Left ventricle myocardium inferior (tissue), 1 donor: ENCODE measurements around the gene SESN1. TPM values are rescaled to one million over a fixed set of nuclear protein-coding genes. Genes with fewer than 3 reads are reported as not detected.

Experiments used
- DNase-seq: peaks from one replicate; pipeline ENCODE4 v3.0.0-alpha.2; 2020
- H3K27ac ChIP-seq: fragments of 200-600 bp; replicated peaks from 2 replicates; pipeline ENCODE4 v1.8.0; 2021
- H3K27me3 ChIP-seq: fragments of 200-600 bp; 2 replicates; pipeline ENCODE4 v1.8.0; 2021; ENCODE audit warnings: low read depth
- H3K36me3 ChIP-seq: fragments of 200-600 bp; 2 replicates; pipeline ENCODE4 v1.8.0; 2021
- H3K4me1 ChIP-seq: fragments of 200-600 bp; 2 replicates; pipeline ENCODE4 v1.8.0; 2021
- H3K4me3 ChIP-seq: fragments of 200-600 bp; 2 replicates; pipeline ENCODE4 v1.8.0; 2021; ENCODE audit warnings: mild to moderate bottlenecking, moderate library complexity
- H3K9me3 ChIP-seq: fragments of 200-600 bp; replicated peaks from 2 replicates; pipeline ENCODE4 v1.8.0; 2021
- intact Hi-C: fragments of 100-400 bp; cut with micrococcal nuclease; formaldehyde crosslinking; loops from one replicate; pipeline ENCODE4 v1.11.0; 2022
- total RNA-seq: library from RNA; stranded (reverse); fragmentation: NEBNext Ultra II Directional; extraction: Animal tissue kit (Norgen Biotek cat#: 25700); gene quantifications from one replicate; pipeline ENCODE4 v1.2.1, GENCODE V29; 2021
- TF ChIP-seq, protein P1 (sequence below): fragments of 200-600 bp; IDR thresholded peaks from 2 replicates; pipeline ENCODE4 v1.8.0; 2021; ENCODE audit warnings: antibody characterized with exemption, mild to moderate bottlenecking, borderline replicate concordance
- donor health status: DM: no; HTN: yes; CAD: no; lungs with severe emphysema.

SESN1 gene
- total RNA-seq, 1 donor from 2014 or later, result 44.1 TPM

DNA sequence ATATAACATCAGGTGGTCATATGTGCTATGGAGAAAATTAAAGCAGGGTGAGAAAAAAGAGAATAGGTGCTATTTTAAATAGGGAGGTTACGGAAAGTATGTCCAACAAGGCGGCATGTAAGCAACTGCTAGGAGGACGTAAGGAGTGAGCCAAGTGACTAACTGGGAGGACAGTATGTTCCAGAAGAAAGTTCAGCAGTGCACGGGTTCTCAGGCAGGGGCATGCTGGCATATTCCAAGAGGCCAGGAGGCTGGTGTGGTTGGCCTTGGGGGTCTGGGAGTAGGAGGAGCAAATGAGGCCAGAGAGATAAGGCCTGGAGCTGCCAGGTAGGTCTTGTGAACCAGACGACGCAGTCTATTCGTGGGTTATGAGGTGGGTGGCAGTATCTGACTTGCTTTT, 134.0 kb downstream of the SESN1 start:
- no peak for DNase-seq
- Histone ChIP-seq H3K4me1 (peaks cover 10% of the 10 kb centered on the region), H3K9me3 (no peaks in the 10 kb centered on the region), H3K4me3 (no peak overlapping the region), H3K36me3 (no peaks in the 10 kb centered on the region), H3K27ac (no peak overlapping the region), H3K27me3 (no peaks in the 10 kb centered on the region)
- intact Hi-C loops, result no loop called here
- TF ChIP-seq, protein P1, sequence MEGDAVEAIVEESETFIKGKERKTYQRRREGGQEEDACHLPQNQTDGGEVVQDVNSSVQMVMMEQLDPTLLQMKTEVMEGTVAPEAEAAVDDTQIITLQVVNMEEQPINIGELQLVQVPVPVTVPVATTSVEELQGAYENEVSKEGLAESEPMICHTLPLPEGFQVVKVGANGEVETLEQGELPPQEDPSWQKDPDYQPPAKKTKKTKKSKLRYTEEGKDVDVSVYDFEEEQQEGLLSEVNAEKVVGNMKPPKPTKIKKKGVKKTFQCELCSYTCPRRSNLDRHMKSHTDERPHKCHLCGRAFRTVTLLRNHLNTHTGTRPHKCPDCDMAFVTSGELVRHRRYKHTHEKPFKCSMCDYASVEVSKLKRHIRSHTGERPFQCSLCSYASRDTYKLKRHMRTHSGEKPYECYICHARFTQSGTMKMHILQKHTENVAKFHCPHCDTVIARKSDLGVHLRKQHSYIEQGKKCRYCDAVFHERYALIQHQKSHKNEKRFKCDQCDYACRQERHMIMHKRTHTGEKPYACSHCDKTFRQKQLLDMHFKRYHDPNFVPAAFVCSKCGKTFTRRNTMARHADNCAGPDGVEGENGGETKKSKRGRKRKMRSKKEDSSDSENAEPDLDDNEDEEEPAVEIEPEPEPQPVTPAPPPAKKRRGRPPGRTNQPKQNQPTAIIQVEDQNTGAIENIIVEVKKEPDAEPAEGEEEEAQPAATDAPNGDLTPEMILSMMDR, result no peak

GRCh38 chr6:108959972-108960582, 134.6 kb downstream of the SESN1 start:
- intact Hi-C loops, result no loop called here
- Histone ChIP-seq H3K4me3 (no peak overlapping the region), H3K4me1 (peaks cover 10% of the 10 kb centered on the region), H3K36me3 (no peaks in the 10 kb centered on the region), H3K27me3 (no peaks in the 10 kb centered on the region), H3K27ac (no peak overlapping the region), H3K9me3 (no peaks in the 10 kb centered on the region)
- TF ChIP-seq, protein P1, result no peak
- no peak for DNase-seq

- intact Hi-C loops, result no loop called here
- H3K36me3 ChIP-seq, result no peaks in the 10 kb centered on the region
- TF ChIP-seq, protein P1, result no peak
- DNase-seq, result no peak
- H3K27me3 ChIP-seq, result no peaks in the 10 kb centered on the region
- H3K4me3 ChIP-seq, result no peak overlapping the region
- peaks cover 10% of the 10 kb centered on the region for H3K4me1 ChIP-seq
- no peaks in the 10 kb centered on the region for H3K9me3 ChIP-seq
- no peak overlapping the region for H3K27ac ChIP-seq
Observed at GRCh38 chr6:108958900-108959770, 135.5 kb downstream of the SESN1 start.

DNA sequence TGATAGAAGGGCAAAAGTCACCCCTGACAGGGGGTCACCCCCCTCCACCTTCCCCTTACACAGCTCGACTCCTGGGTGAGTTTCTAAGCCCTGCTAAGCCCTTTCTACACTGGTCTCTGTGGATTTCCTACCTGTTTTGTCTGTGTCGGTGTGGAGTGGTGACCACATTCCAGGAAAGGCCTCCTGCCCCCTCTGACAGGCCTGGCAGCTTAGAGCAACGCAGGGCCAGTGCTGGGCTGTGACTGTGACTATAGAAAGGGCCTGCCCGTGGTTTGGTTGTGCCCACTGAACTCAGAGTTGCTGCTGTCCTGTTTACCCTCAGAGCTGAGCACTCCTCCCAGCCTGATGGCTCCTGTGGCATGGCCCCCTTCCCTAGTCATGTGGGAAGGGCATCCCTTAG, 137.4 kb downstream of the SESN1 start:
- DNase-seq, result no peak
- H3K27ac ChIP-seq, result no peak overlapping the region
- intact Hi-C loops, result no loop called here
- no peaks in the 10 kb centered on the region for H3K27me3 ChIP-seq
- TF ChIP-seq, protein P1, result no peak
- H3K36me3 ChIP-seq, result no peaks in the 10 kb centered on the region
- no peak overlapping the region for H3K4me3 ChIP-seq
- no peaks in the 10 kb centered on the region for H3K9me3 ChIP-seq
- peaks cover 10% of the 10 kb centered on the region for H3K4me1 ChIP-seq

DNA sequence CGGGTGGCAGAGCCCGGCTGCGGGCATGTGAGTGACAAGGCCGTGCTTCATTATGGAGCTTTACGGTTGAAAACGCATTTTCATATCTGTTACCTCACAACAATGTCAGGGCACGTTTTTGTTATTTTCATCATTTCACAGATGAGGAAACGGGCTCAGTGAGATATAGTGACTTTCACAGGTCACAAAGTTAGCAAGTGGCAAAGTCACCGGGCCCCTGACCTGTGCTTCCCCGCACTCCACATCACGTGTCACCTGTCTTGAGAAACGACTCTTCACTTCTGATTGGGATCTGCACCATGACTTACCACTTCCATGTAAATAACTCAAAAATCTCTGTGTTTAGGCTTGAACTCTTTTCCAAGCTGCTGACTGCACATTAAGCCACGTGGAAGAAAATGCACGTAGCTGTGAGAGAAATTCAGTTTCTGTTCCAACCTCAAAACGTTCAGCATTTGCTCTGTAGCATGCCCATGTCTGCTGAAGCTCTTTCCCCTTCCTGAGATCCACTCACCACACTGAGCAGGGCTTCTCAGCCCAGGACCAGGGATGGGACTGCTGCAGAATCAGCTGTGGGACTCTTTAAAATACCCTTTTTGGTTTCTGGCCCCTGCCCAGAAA, 139.2 kb downstream of the SESN1 start:
- intact Hi-C loops, result no loop called here
- H3K4me3 ChIP-seq, result no peak overlapping the region
- no peaks in the 10 kb centered on the region for H3K9me3 ChIP-seq
- no peak for DNase-seq
- H3K36me3 ChIP-seq, result no peaks in the 10 kb centered on the region
- H3K27me3 ChIP-seq, result no peaks in the 10 kb centered on the region
- H3K4me1 ChIP-seq, result peaks cover 7% of the 10 kb centered on the region
- TF ChIP-seq, protein P1, result no peak
- no peak overlapping the region for H3K27ac ChIP-seq
